Neural crest cell (in vitro differentiated cells): Measurements from ENCODE around the gene G6PC3. TPM values are rescaled to one million over a fixed set of nuclear protein-coding genes. Genes with fewer than 3 reads are reported as not detected.

Source experiments
- DNase-seq: peaks from one replicate; pipeline ENCODE4 v3.0.0; 2021; ENCODE audit warnings: low read depth, mixed read lengths, low spot score
- H3K27ac Mint-ChIP-seq: one replicate; pipeline ENCODE4 v1.8.0; 2021; ENCODE audit warnings: mild to moderate bottlenecking, mixed read lengths; ENCODE audit not compliant: unreplicated experiment
- H3K27me3 Mint-ChIP-seq: 2 replicates; pipeline ENCODE4 v1.8.0; 2021; ENCODE audit warnings: low read depth, mild to moderate bottlenecking, mixed read lengths
- H3K36me3 Mint-ChIP-seq: 2 replicates; pipeline ENCODE4 v1.8.0; 2021; ENCODE audit warnings: low read depth, mild to moderate bottlenecking, mixed read lengths
- H3K4me1 Mint-ChIP-seq: 2 replicates; pipeline ENCODE4 v1.8.0; 2021; ENCODE audit warnings: mixed read lengths
- H3K4me3 Mint-ChIP-seq: one replicate; pipeline ENCODE4 v1.8.0; 2021; ENCODE audit warnings: mild to moderate bottlenecking, mixed read lengths
- H3K9me3 Mint-ChIP-seq: 2 replicates; pipeline ENCODE4 v1.8.0; 2021; ENCODE audit warnings: mixed read lengths
- CTCF ChIP-seq: fragments of 200-600 bp; sonication (generic); conservative IDR thresholded peaks from 2 replicates; pipeline ENCODE4 v1.5.0; 2021; ENCODE audit warnings: antibody characterized with exemption, mild to moderate bottlenecking
- total RNA-seq: library from RNA; stranded (reverse); gene quantifications from 2 replicates; pipeline ENCODE4 v1.2.1, GENCODE V29; 2021

G6PC3 gene
- total RNA-seq, 1 donor from 2014 or later = 81.1 TPM

GRCh38 chr17:44049294-44050060, 21.1 kb upstream of the G6PC3 start:
- Mint-ChIP-seq H3K27ac (no peak overlapping the region), H3K4me3 (no peak overlapping the region), H3K27me3 (no peaks in the 10 kb centered on the region), H3K9me3 (no peaks in the 10 kb centered on the region), H3K36me3 (peaks cover 15% of the 10 kb centered on the region), H3K4me1 (no peaks in the 10 kb centered on the region)
- no peak for DNase-seq
- TF ChIP-seq CTCF = no peak

- Mint-ChIP-seq H3K4me3 (no peak overlapping the region), H3K27ac (no peak overlapping the region), H3K9me3 (no peaks in the 10 kb centered on the region), H3K36me3 (peaks cover 14% of the 10 kb centered on the region), H3K27me3 (no peaks in the 10 kb centered on the region), H3K4me1 (no peaks in the 10 kb centered on the region)
- no peak for DNase-seq
- TF ChIP-seq CTCF = no peak
Observed at GRCh38 chr17:44053125-44053872, 17.2 kb upstream of the G6PC3 start.

GRCh38 chr17:44059101-44059892, 11.2 kb upstream of the G6PC3 start:
- no peak overlapping the region for H3K27ac Mint-ChIP-seq
- DNase-seq = no peak
- no peaks in the 10 kb centered on the region for H3K27me3 Mint-ChIP-seq
- TF ChIP-seq CTCF = no peak
- peaks cover 12% of the 10 kb centered on the region for H3K4me1 Mint-ChIP-seq
- H3K9me3 Mint-ChIP-seq = no peaks in the 10 kb centered on the region
- peaks cover 25% of the 10 kb centered on the region for H3K36me3 Mint-ChIP-seq
- H3K4me3 Mint-ChIP-seq = no peak overlapping the region

GRCh38 chr17:44061446-44061845, 9.1 kb upstream of the G6PC3 start:
- TF ChIP-seq CTCF = no peak
- Mint-ChIP-seq H3K4me3 (peak overlapping the region; percentile 1), H3K27me3 (no peaks in the 10 kb centered on the region), H3K9me3 (no peaks in the 10 kb centered on the region), H3K27ac (no peak overlapping the region), H3K4me1 (peaks cover 20% of the 10 kb centered on the region), H3K36me3 (peaks cover 25% of the 10 kb centered on the region)
- no peak for DNase-seq

- no peak for TF ChIP-seq CTCF
- Mint-ChIP-seq H3K36me3 (peaks cover 25% of the 10 kb centered on the region), H3K27ac (no peak overlapping the region), H3K27me3 (no peaks in the 10 kb centered on the region), H3K9me3 (no peaks in the 10 kb centered on the region), H3K4me3 (no peak overlapping the region), H3K4me1 (peaks cover 24% of the 10 kb centered on the region)
- DNase-seq = no peak
Observed at GRCh38 chr17:44062871-44063270, 7.7 kb upstream of the G6PC3 start.
